OCI-LY3 (cell line): ENCODE results near the gene RBM6.

Experiments used
- H2AFZ ChIP-seq: fragments of 200-600, 300-600 bp; shearing (Covaris generic); 2 replicates; pipeline ENCODE4 v1.6.0; 2014; ENCODE audit warnings: antibody characterized with exemption, low read depth, low read length
- H3K27ac ChIP-seq: fragments of 200-600, 300-600 bp; sonication (generic); 2 replicates; pipeline ENCODE4 v1.5.1; 2014; ENCODE audit warnings: mild to moderate bottlenecking, low read length, moderate library complexity, mixed read lengths
- H3K27me3 ChIP-seq: fragments of 200-600, 300-600 bp; sonication (generic); 2 replicates; pipeline ENCODE4 v1.6.1; 2014; ENCODE audit warnings: low read depth, low read length, mixed read lengths
- H3K36me3 ChIP-seq: fragments of 200-600, 300-600 bp; sonication (generic); replicated peaks from 2 replicates; pipeline ENCODE3; 2014; ENCODE audit warnings: low read depth, low read length, mixed read lengths
- H3K4me1 ChIP-seq: fragments of 300-600, 200-600 bp; sonication (generic); 2 replicates; pipeline ENCODE4 v1.6.1; 2014; ENCODE audit warnings: low read length, mixed read lengths
- H3K4me2 ChIP-seq: fragments of 200-600, 300-600 bp; sonication (generic); 2 replicates; pipeline ENCODE4 v1.6.1; 2014; ENCODE audit warnings: low read length, mixed read lengths
- H3K4me3 ChIP-seq: fragments of 300-600, 200-600 bp; sonication (generic); 2 replicates; pipeline ENCODE4 v1.5.1; 2014; ENCODE audit warnings: antibody characterized with exemption, mild to moderate bottlenecking, low read length, moderate library complexity
- H3K79me2 ChIP-seq: fragments of 300-600, 200-600 bp; shearing (Covaris generic); 2 replicates; pipeline ENCODE4 v1.6.1; 2014; ENCODE audit warnings: mild to moderate bottlenecking, low read length, mixed read lengths
- H3K9ac ChIP-seq: fragments of 300-600, 200-600 bp; shearing (Covaris generic); 2 replicates; pipeline ENCODE4 v1.6.0; 2014; ENCODE audit warnings: mild to moderate bottlenecking, low read length, moderate library complexity
- H3K9me3 ChIP-seq: fragments of 200-600, 300-600 bp; shearing (Covaris generic); 2 replicates; pipeline ENCODE4 v1.6.1; 2014; ENCODE audit warnings: low read length, mixed read lengths; ENCODE audit not compliant: insufficient read depth
- H4K20me1 ChIP-seq: fragments of 200-600, 300-600 bp; sonication (generic); 2 replicates; pipeline ENCODE4 v1.6.1; 2016; ENCODE audit warnings: low read length, mixed read lengths; ENCODE audit not compliant: insufficient read depth
- CTCF ChIP-seq: fragments of 200-600, 300-600 bp; sonication (generic); IDR thresholded peaks from 2 replicates; pipeline ENCODE4 v1.5.1; 2014; ENCODE audit warnings: antibody characterized with exemption, low read length, low read depth
- EZH2phosphoT487 ChIP-seq: fragments of 200-600 bp; shearing (Covaris generic); IDR thresholded peaks from 2 replicates; pipeline ENCODE4 v1.6.1; 2018; ENCODE audit warnings: antibody characterized with exemption, mixed run types, low read depth

The RBM6 gene

GRCh38 chr3:50047426-50047825 lies 107.5 kb downstream of the RBM6 start:
- Histone ChIP-seq H4K20me1 (0 out of 2 replicates have a peak, but pooled peaks cover 3% of the 10 kb centered on the region), H3K9ac (no peak overlapping the region), H3K27me3 (no peaks in the 10 kb centered on the region), H3K4me2 (no peak overlapping the region), H2AFZ (no peak overlapping the region), H3K9me3 (no peaks in the 10 kb centered on the region), H3K27ac (no peak overlapping the region), H3K4me3 (no peak overlapping the region), H3K79me2 (no peaks in the 10 kb centered on the region), H3K36me3 (peaks cover 27% of the 10 kb centered on the region), H3K4me1 (no peaks in the 10 kb centered on the region)
- no peak for TF ChIP-seq EZH2phosphoT487
- no peak for TF ChIP-seq CTCF

- H4K20me1 ChIP-seq, result 0 out of 2 replicates have a peak, but pooled peaks cover 6% of the 10 kb centered on the region
- H3K27me3 ChIP-seq, result no peaks in the 10 kb centered on the region
- TF ChIP-seq CTCF, result no peak
- no peak for TF ChIP-seq EZH2phosphoT487
- H3K4me3 ChIP-seq, result no peak overlapping the region
- H2AFZ ChIP-seq, result no peak overlapping the region
- H3K4me2 ChIP-seq, result no peak overlapping the region
- H3K9ac ChIP-seq, result no peak overlapping the region
- no peaks in the 10 kb centered on the region for H3K9me3 ChIP-seq
- H3K36me3 ChIP-seq, result peaks cover 45% of the 10 kb centered on the region
- no peaks in the 10 kb centered on the region for H3K79me2 ChIP-seq
- H3K27ac ChIP-seq, result no peak overlapping the region
- no peaks in the 10 kb centered on the region for H3K4me1 ChIP-seq
Measured at GRCh38 chr3:50050361-50050760, 110.4 kb downstream of the RBM6 start.

GRCh38 chr3:50057756-50058155 lies 117.8 kb downstream of the RBM6 start:
- H3K4me2 ChIP-seq, result no peak overlapping the region

DNA sequence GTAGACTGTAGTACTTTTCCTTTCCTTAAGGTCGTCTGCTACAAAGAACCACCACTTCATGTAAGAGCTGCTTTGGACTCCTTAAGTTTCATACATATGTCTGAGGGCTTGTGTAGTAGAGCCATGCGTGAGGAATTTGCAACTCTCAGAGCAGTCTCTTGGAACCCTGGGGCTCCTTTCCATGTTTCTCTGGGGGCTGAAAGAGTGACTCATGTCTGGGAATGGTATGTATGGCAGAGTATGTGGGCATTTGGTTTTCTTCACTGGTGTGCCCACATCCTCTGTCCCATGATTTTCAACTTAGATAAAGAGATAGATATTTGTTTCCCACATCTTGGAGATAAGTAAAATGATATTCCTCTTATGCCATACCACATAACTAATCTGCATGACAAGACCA lies 128.2 kb downstream of the RBM6 start:
- Histone ChIP-seq H3K4me3 (no peak overlapping the region), H2AFZ (no peak overlapping the region), H3K9ac (no peak overlapping the region), H3K36me3 (peaks cover 58% of the 10 kb centered on the region), H3K4me1 (no peaks in the 10 kb centered on the region), H3K4me2 (no peak overlapping the region), H3K9me3 (no peaks in the 10 kb centered on the region), H3K79me2 (no peaks in the 10 kb centered on the region), H3K27me3 (no peaks in the 10 kb centered on the region), H3K27ac (no peak overlapping the region), H4K20me1 (no peaks in the 10 kb centered on the region)
- no peak for TF ChIP-seq EZH2phosphoT487
- TF ChIP-seq CTCF, result no peak

More at GRCh38 chr3:50057756-50058155, 117.8 kb downstream of the RBM6 start:
- Histone ChIP-seq H3K9me3 (no peaks in the 10 kb centered on the region), H4K20me1 (no peaks in the 10 kb centered on the region), H3K4me3 (no peak overlapping the region), H3K36me3 (peaks cover 59% of the 10 kb centered on the region), H3K9ac (no peak overlapping the region), H3K27me3 (no peaks in the 10 kb centered on the region), H3K27ac (no peak overlapping the region), H3K4me1 (no peaks in the 10 kb centered on the region), H2AFZ (no peak overlapping the region), H3K79me2 (no peaks in the 10 kb centered on the region)
- TF ChIP-seq CTCF (no peak), EZH2phosphoT487 (no peak)
